HepG2 (cell line): ENCODE results near the gene ELMOD3. TPM values are rescaled to one million over a fixed set of nuclear protein-coding genes. Genes with fewer than 3 reads are reported as not detected.

Experiments used
- NFKBIZ ChIP-seq: IDR thresholded peaks from 2 replicates; pipeline ENCODE4 v1.6.1; 2018; ENCODE audit warnings: missing genetic modification reagents, missing compliant biosample characterization
- NR1H2 ChIP-seq: sonication (generic); formaldehyde crosslinking; IDR thresholded peaks from 2 replicates; pipeline ENCODE4 v1.8.1; 2022; ENCODE audit warnings: low read depth, missing genetic modification reagents, borderline replicate concordance
- SKI ChIP-seq: fragments of 450-650 bp; IDR thresholded peaks from one replicate; pipeline ENCODE4 v1.6.1; 2018; ENCODE audit warnings: mild to moderate bottlenecking; ENCODE audit not compliant: partially characterized antibody
- SMARCE1 ChIP-seq: fragments of 450-650 bp; IDR thresholded peaks from 2 replicates; pipeline ENCODE4 v1.6.1; 2017; ENCODE audit warnings: borderline replicate concordance
- STAG1 ChIP-seq: sonication (generic); formaldehyde crosslinking; IDR thresholded peaks from 2 replicates; pipeline ENCODE4 v1.4.0; 2020; ENCODE audit warnings: missing genetic modification reagents
- TGIF2 ChIP-seq: IDR thresholded peaks from 2 replicates; pipeline ENCODE4 v1.6.1; 2016; ENCODE audit warnings: control low read depth, missing compliant biosample characterization
- ZFYVE20 ChIP-seq: sonication (generic); formaldehyde crosslinking; IDR thresholded peaks from 2 replicates; pipeline ENCODE4 v1.8.0; 2023; ENCODE audit warnings: low read depth, mild to moderate bottlenecking, moderate library complexity, missing genetic modification reagents, borderline replicate concordance
- ZNF530 ChIP-seq: sonication (generic); formaldehyde crosslinking; IDR thresholded peaks from 2 replicates; pipeline ENCODE4 v1.5.0; 2020; ENCODE audit warnings: low read depth, mild to moderate bottlenecking, missing genetic modification reagents
- ZNF782 ChIP-seq: sonication (generic); formaldehyde crosslinking; IDR thresholded peaks from 2 replicates; pipeline ENCODE4 v1.4.0; 2020; ENCODE audit warnings: missing genetic modification reagents, mild to moderate bottlenecking, borderline replicate concordance
- ZNF816 ChIP-seq: sonication (generic); formaldehyde crosslinking; IDR thresholded peaks from 2 replicates; pipeline ENCODE4 v1.8.0; 2022; ENCODE audit warnings: missing genetic modification reagents, mild to moderate bottlenecking, borderline replicate concordance
- polyA plus RNA-seq, 8 experiments: library from polyadenylated mRNA; depleted of rRNA in 3 of 8; stranded (reverse) in 7 of 8; unstranded in 1 of 8; fragments of >200 nt; fragmentation: Illumina TruSeq in 4 of 8; extraction: Trizol in 4 of 8; gene quantifications; 2 replicates each; pipeline versions ENCODE4 v1.2.1 to v1.2.3, GENCODE V29; 2011 to 2016; ENCODE audit warnings: low read depth in 4 of 8, missing spikeins in 1 of 8, mixed read lengths in 1 of 8; ENCODE audit not compliant: insufficient read depth in 1 of 8
- total RNA-seq, 5 experiments: library from RNA; depleted of rRNA; stranded (reverse); fragments of >200 nt; fragmentation: Illumina TruSeq; extraction: Trizol; gene quantifications; 2 replicates each; pipeline ENCODE4 v1.2.3, GENCODE V29; 2016; ENCODE audit warnings: low read depth in 1 of 5
- TF ChIP-seq, protein P1 (sequence below): sonication (generic); formaldehyde crosslinking; IDR thresholded peaks from 2 replicates; pipeline ENCODE4 v1.9.0; 2022; ENCODE audit warnings: low read depth, missing genetic modification reagents
- TF ChIP-seq, protein P2 (sequence below): sonication (generic); formaldehyde crosslinking; IDR thresholded peaks from 2 replicates; pipeline ENCODE4 v1.4.0; 2020; ENCODE audit warnings: missing genetic modification reagents, low read depth, mild to moderate bottlenecking, borderline replicate concordance
- TF ChIP-seq, protein P3 (sequence below): sonication (generic); formaldehyde crosslinking; IDR thresholded peaks from 2 replicates; pipeline ENCODE4 v1.4.0; 2020; ENCODE audit warnings: missing genetic modification reagents; ENCODE audit errors: not compliant biosample characterization
- TF ChIP-seq, protein P4 (sequence below): sonication (generic); formaldehyde crosslinking; IDR thresholded peaks from 2 replicates; pipeline ENCODE4 v1.5.1; 2020; ENCODE audit warnings: mild to moderate bottlenecking, moderate library complexity, missing genetic modification reagents
- TF ChIP-seq, protein P5 (sequence below): IDR thresholded peaks from 2 replicates; pipeline ENCODE4 v1.6.1; 2016; ENCODE audit warnings: missing biosample characterization, missing genetic modification reagents, low read depth
- TF ChIP-seq, protein P6 (sequence below): sonication (generic); formaldehyde crosslinking; IDR thresholded peaks from 2 replicates; pipeline ENCODE4 v1.5.0; 2020; ENCODE audit warnings: mild to moderate bottlenecking, missing genetic modification reagents, moderate library complexity

The ELMOD3 gene
- total and polyA plus RNA-seq, 2 of the 13 experiments (the other 11 are each of a cell fraction or from before 2014, with no cell fraction given) = 13.3 to 19.5 TPM

DNA sequence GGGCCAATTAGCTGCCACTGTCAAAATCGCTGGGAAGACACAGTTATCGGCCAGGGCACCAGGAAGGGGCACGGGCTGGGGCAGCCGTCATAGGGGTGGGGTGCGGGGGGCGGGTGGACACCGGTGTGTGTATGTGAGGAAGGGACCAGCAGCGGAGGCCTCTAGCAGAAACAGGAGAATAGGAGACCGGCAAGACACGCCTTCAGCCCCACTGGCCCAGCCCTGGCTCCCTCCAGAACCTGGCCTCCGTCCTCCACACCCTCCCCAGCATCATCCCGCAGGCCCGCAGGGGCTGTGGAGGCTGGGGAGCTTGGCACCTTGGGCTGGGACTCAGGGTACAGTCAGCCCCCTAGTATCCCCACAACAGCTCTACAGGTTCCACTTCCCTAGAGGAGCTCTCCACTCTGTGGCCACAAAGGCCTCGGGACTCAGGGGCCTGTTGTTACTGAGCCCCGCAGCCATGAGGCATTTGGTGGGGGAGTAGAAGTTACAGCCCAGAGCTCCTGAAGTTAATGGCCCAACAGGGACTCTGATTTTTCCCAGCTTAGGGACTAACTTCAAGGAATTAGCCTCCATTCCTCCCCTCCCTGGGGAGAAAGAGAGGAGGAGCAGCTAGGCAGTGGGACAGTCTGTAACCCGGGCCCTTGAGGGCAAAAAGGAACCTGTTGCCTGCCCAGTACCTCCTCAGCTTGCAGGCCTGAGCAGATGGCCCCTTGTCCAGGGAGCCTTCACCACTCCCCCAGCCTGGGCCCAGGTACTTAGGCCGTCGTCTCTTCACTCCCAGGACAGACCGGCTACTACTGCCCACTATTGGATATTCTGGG is 83.8 kb downstream of the ELMOD3 start (continued):
- TF ChIP-seq, protein P1, sequence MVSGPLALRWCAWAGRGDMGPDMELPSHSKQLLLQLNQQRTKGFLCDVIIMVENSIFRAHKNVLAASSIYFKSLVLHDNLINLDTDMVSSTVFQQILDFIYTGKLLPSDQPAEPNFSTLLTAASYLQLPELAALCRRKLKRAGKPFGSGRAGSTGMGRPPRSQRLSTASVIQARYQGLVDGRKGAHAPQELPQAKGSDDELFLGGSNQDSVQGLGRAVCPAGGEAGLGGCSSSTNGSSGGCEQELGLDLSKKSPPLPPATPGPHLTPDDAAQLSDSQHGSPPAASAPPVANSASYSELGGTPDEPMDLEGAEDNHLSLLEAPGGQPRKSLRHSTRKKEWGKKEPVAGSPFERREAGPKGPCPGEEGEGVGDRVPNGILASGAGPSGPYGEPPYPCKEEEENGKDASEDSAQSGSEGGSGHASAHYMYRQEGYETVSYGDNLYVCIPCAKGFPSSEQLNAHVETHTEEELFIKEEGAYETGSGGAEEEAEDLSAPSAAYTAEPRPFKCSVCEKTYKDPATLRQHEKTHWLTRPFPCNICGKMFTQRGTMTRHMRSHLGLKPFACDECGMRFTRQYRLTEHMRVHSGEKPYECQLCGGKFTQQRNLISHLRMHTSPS (CRISPR knock-in tag) = no peak
- TF ChIP-seq, protein P2, sequence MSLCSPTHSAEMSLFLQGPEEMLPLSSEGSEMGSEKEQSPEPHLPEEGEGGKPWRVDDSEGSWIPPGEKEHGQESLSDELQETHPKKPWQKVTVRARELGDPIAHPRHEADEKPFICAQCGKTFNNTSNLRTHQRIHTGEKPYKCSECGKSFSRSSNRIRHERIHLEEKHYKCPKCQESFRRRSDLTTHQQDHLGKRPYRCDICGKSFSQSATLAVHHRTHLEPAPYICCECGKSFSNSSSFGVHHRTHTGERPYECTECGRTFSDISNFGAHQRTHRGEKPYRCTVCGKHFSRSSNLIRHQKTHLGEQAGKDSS (CRISPR knock-in tag) = no peak
- TF ChIP-seq, protein P3, sequence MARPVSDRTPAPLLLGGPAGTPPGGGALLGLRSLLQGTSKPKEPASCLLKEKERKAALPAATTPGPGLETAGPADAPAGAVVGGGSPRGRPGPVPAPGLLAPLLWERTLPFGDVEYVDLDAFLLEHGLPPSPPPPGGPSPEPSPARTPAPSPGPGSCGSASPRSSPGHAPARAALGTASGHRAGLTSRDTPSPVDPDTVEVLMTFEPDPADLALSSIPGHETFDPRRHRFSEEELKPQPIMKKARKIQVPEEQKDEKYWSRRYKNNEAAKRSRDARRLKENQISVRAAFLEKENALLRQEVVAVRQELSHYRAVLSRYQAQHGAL (CRISPR knock-in tag) = no peak
- no peak for TF ChIP-seq SKI
- TF ChIP-seq NR1H2 (CRISPR knock-in tag) = no peak
- TF ChIP-seq SMARCE1 = no peak
- no peak for TF ChIP-seq ZNF530 (CRISPR knock-in tag)
- no peak for TF ChIP-seq ZFYVE20 (CRISPR knock-in tag)
- TF ChIP-seq STAG1 = peak; percentile 44
- TF ChIP-seq, protein P4, sequence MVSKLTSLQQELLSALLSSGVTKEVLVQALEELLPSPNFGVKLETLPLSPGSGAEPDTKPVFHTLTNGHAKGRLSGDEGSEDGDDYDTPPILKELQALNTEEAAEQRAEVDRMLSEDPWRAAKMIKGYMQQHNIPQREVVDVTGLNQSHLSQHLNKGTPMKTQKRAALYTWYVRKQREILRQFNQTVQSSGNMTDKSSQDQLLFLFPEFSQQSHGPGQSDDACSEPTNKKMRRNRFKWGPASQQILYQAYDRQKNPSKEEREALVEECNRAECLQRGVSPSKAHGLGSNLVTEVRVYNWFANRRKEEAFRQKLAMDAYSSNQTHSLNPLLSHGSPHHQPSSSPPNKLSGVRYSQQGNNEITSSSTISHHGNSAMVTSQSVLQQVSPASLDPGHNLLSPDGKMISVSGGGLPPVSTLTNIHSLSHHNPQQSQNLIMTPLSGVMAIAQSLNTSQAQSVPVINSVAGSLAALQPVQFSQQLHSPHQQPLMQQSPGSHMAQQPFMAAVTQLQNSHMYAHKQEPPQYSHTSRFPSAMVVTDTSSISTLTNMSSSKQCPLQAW (CRISPR knock-in tag) = 0 out of 2 replicates have a peak, but pooled peaks have one; percentile 31
- TF ChIP-seq, protein P5, sequence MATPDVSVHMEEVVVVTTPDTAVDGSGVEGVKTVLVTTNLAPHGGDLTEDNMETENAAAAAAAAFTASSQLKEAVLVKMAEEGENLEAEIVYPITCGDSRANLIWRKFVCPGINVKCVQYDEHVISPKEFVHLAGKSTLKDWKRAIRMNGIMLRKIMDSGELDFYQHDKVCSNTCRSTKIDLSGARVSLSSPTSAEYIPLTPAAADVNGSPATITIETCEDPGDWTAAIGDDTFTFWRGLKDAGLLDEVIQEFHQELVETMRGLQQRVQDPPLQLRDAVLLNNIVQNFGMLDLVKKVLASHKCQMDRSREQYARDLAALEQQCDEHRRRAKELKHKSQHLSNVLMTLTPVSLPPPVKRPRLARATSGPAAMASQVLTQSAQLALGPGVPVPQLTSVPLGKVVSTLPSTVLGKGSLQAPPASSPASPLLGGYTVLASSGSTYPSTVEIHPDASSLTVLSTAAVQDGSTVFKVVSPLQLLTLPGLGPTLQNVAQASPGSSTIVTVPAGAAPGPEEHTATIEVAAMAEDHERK = no peak
- no peak for TF ChIP-seq NFKBIZ (CRISPR knock-in tag)
- no peak for TF ChIP-seq ZNF816 (CRISPR knock-in tag)
- TF ChIP-seq TGIF2 (CRISPR knock-in tag) = peak; percentile 56; the same call in 1 of the 2 replicates
- TF ChIP-seq, protein P6, sequence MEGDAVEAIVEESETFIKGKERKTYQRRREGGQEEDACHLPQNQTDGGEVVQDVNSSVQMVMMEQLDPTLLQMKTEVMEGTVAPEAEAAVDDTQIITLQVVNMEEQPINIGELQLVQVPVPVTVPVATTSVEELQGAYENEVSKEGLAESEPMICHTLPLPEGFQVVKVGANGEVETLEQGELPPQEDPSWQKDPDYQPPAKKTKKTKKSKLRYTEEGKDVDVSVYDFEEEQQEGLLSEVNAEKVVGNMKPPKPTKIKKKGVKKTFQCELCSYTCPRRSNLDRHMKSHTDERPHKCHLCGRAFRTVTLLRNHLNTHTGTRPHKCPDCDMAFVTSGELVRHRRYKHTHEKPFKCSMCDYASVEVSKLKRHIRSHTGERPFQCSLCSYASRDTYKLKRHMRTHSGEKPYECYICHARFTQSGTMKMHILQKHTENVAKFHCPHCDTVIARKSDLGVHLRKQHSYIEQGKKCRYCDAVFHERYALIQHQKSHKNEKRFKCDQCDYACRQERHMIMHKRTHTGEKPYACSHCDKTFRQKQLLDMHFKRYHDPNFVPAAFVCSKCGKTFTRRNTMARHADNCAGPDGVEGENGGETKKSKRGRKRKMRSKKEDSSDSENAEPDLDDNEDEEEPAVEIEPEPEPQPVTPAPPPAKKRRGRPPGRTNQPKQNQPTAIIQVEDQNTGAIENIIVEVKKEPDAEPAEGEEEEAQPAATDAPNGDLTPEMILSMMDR (CRISPR knock-in tag) = peak; percentile 36
- no peak for TF ChIP-seq ZNF782
